Keratinocyte (primary cell): Measurements from ENCODE around the gene ADGRV1. TPM values are rescaled to one million over a fixed set of nuclear protein-coding genes. Genes with fewer than 3 reads are reported as not detected.
A peak's percentile ranks its signal among the peaks of the same experiment; 100 is the strongest.

Experiments used
- DNase-seq: peaks from one replicate; pipeline ENCODE4 v3.0.0-alpha.2; 2011; ENCODE audit warnings: low read depth, missing footprints, low spot score
- FAIRE-seq: peaks from 2 replicates; lab custom pipeline; 2011; peaks lifted over from hg19 to GRCh38; lab: Jason Lieb, UNC
- H2AFZ ChIP-seq: 2 replicates; pipeline ENCODE4 v1.6.0; 2012; ENCODE audit warnings: low read length, control low read depth, inconsistent platforms; ENCODE audit not compliant: control insufficient read depth
- H3K27ac ChIP-seq: 2 replicates; pipeline ENCODE4 v1.5.1; 2011; ENCODE audit warnings: low read length; ENCODE audit not compliant: control insufficient read depth, insufficient read depth
- H3K27me3 ChIP-seq: 3 replicates; pipeline ENCODE4 v1.6.0; 2011; ENCODE audit warnings: low read length; ENCODE audit not compliant: control insufficient read depth, insufficient read depth; ENCODE audit errors: extremely low read depth
- H3K36me3 ChIP-seq, 2 experiments: 2 replicates in 1 of 2; 3 replicates in 1 of 2; pipeline ENCODE4 v1.5.1; 2011; ENCODE audit warnings: low read length in 2 of 2, mild to moderate bottlenecking in 1 of 2; ENCODE audit not compliant: control insufficient read depth in 2 of 2, insufficient read depth in 2 of 2; ENCODE audit errors: extremely low read depth in 1 of 2
- H3K4me1 ChIP-seq: 3 replicates; pipeline ENCODE4 v1.5.1; 2011; ENCODE audit warnings: low read length; ENCODE audit not compliant: control insufficient read depth, insufficient read depth; ENCODE audit errors: extremely low read depth
- H3K4me2 ChIP-seq: 3 replicates; pipeline ENCODE4 v1.6.0; 2011; ENCODE audit warnings: low read depth, low read length; ENCODE audit not compliant: control insufficient read depth, insufficient read depth; ENCODE audit errors: extremely low read depth
- H3K4me3 ChIP-seq, 3 experiments: fragments of 200-600 bp in 1 of 3; sonication (generic) in 1 of 3; 2 replicates in 2 of 3; 3 replicates in 1 of 3; pipeline ENCODE4 v1.5.1; 2011 to 2016; ENCODE audit warnings: low read length in 3 of 3, mild to moderate bottlenecking in 3 of 3, control low read depth in 2 of 3, inconsistent platforms in 1 of 3, low read depth in 1 of 3, mixed read lengths in 1 of 3, mixed run types in 1 of 3, moderate library complexity in 1 of 3; ENCODE audit not compliant: control insufficient read depth in 2 of 3, insufficient read depth in 2 of 3; ENCODE audit errors: extremely low read depth in 1 of 3
- H3K79me2 ChIP-seq: 2 replicates; pipeline ENCODE4 v1.6.0; 2012; ENCODE audit warnings: low read length; ENCODE audit not compliant: control insufficient read depth, insufficient read depth
- H3K9ac ChIP-seq: 3 replicates; pipeline ENCODE4 v1.6.0; 2011; ENCODE audit warnings: low read length; ENCODE audit not compliant: control insufficient read depth, insufficient read depth; ENCODE audit errors: extremely low read depth
- H3K9me1 ChIP-seq: 3 replicates; pipeline ENCODE4 v1.6.0; 2011; ENCODE audit warnings: low read length; ENCODE audit not compliant: control insufficient read depth, insufficient read depth; ENCODE audit errors: extremely low read depth
- H3K9me3 ChIP-seq: 2 replicates; pipeline ENCODE4 v1.5.1; 2012; ENCODE audit warnings: low read depth, low read length; ENCODE audit not compliant: control insufficient read depth
- H4K20me1 ChIP-seq: 3 replicates; pipeline ENCODE4 v1.6.0; 2011; ENCODE audit warnings: low read length; ENCODE audit not compliant: control insufficient read depth, insufficient read depth; ENCODE audit errors: extremely low read depth
- CTCF ChIP-seq, 3 experiments: IDR thresholded peaks in 1 of 3; conservative IDR thresholded peaks in 1 of 3; optimal IDR thresholded peaks in 1 of 3; 2 replicates in 2 of 3; 3 replicates in 1 of 3; pipeline versions ENCODE3 to v1.5.1; 2011; ENCODE audit warnings: low read length in 3 of 3, mild to moderate bottlenecking in 3 of 3, moderate library complexity in 2 of 3, control low read depth in 1 of 3, inconsistent platforms in 1 of 3; ENCODE audit not compliant: insufficient read depth in 2 of 3; ENCODE audit errors: extremely low read depth in 1 of 3
- EZH2 ChIP-seq: IDR thresholded peaks from one replicate; pipeline ENCODE4 v1.6.1; 2012; ENCODE audit warnings: inconsistent platforms, mild to moderate bottlenecking, low read length, moderate library complexity
- dilution Hi-C: fragments of 300-500 bp; cut with MboI; formaldehyde crosslinking; loops from one replicate; pipeline ENCODE4 v1.7.0; 2020; ENCODE audit warnings: low sequenced_read_pairs; ENCODE audit not compliant: extremely low pct_ligation_motif_present
- polyA plus RNA-seq, 5 experiments: library from polyadenylated mRNA; depleted of rRNA in 3 of 5; stranded (reverse) in 3 of 5; stranded (forward) in 1 of 5; unstranded in 1 of 5; fragments of >200 nt; gene quantifications; 1 replicate in 1 of 5; 2 replicates in 3 of 5; 3 replicates in 1 of 5; pipeline versions ENCODE4 v1.2.1 to v1.2.3, GENCODE V29; 2011 to 2012; ENCODE audit warnings: missing spikeins in 2 of 5, low read depth in 1 of 5, low replicate concordance in 1 of 5

ADGRV1 gene
- polyA plus RNA-seq, 1 donor (not counting 4 experiments of a cell fraction or from before 2014, with no cell fraction given): 0.05 TPM

- no peak for TF ChIP-seq EZH2
- no peak for TF ChIP-seq CTCF (optimal IDR thresholded peaks at IDR 0.05 in 1 of 3, IDR thresholded peaks at IDR 0.05 in 1 of 3, conservative IDR thresholded peaks at IDR 0.05 in 1 of 3; ENCODE audit: extremely low read depth in 1 of 3, insufficient read depth in 2 of 3, low read length in 3 of 3)
- Histone ChIP-seq H3K4me1 (peaks cover 2% of the 10 kb centered on the region), H3K27ac (no peak overlapping the region), H2AFZ (no peak overlapping the region), H3K9me3 (no peaks in the 10 kb centered on the region), H3K4me2 (no peak overlapping the region), H3K9ac (no peak overlapping the region), H3K4me3 (no peak overlapping the region), H3K9me1 (no peaks in the 10 kb centered on the region), H3K79me2 (no peaks in the 10 kb centered on the region), H4K20me1 (no peaks in the 10 kb centered on the region), H3K36me3 (no peaks in the 10 kb centered on the region), H3K27me3 (peaks cover 34% of the 10 kb centered on the region)
- DNase-seq (no peak), FAIRE-seq (no peak)
- dilution Hi-C loops: no loop called here
Measured at GRCh38 chr5:90557391-90557790, 1.2 kb upstream of the ADGRV1 start.

DNA sequence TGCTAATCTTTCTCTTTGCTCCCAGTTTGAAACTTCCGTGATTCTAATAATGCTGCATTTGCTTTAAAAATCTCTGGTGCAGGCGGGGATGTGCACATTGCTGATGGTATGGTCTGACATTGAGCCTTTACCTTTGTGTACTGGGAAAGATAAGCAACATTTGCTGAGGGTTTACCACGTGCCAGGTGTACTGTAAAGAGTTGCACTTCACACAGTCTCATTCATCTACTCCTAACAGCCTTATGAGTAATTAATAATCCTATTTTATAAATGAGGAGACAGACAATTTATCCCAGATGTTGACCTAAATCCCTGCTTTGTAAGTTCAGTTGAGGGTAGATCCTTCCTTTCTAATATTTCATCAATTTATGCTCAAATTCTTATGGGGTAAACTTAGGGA is 726 bp upstream of the ADGRV1 start:
- Histone ChIP-seq H3K4me2 (peak overlapping the region; percentile 59), H3K9me1 (no peaks in the 10 kb centered on the region), H3K4me1 (peaks cover 2% of the 10 kb centered on the region), H3K9ac (no peak overlapping the region), H3K79me2 (no peaks in the 10 kb centered on the region), H4K20me1 (no peaks in the 10 kb centered on the region), H2AFZ (no peak overlapping the region), H3K27me3 (peaks cover 36% of the 10 kb centered on the region), H3K27ac (no peak overlapping the region), H3K36me3 (no peaks in the 10 kb centered on the region), H3K9me3 (no peaks in the 10 kb centered on the region), H3K4me3 (peak overlapping the region in 2 of 3 experiments; percentile 46 to 57)
- dilution Hi-C loops: no loop called here
- TF ChIP-seq CTCF (optimal IDR thresholded peaks at IDR 0.05 in 1 of 3, IDR thresholded peaks at IDR 0.05 in 1 of 3, conservative IDR thresholded peaks at IDR 0.05 in 1 of 3; ENCODE audit: extremely low read depth in 1 of 3, insufficient read depth in 2 of 3, low read length in 3 of 3) (no peak), EZH2 (no peak)
- FAIRE-seq (no peak), DNase-seq (no peak)
